ENCODE data around the gene UGT1A6.

GRCh38 chr2:233761040-233761769 is 68.5 kb downstream of the UGT1A6 start:
- TF ChIP-seq POLR2A (IDR thresholded peaks at IDR 0.05; ENCODE audit: low read depth, low read length) (no peak), RAD21 (IDR thresholded peaks at IDR 0.05; ENCODE audit: low read length) (no peak), CTCF (conservative IDR thresholded peaks at IDR 0.05; ENCODE audit: low read depth, low read length) (no peak), MAFK (IDR thresholded peaks at IDR 0.05; ENCODE audit: low read depth, low read length) (peak; percentile 91), CEBPB (IDR thresholded peaks at IDR 0.05; ENCODE audit: low read depth, low read length) (peak; percentile 22; the same call in 1 of the 2 replicates)

All from IMR-90 (cell line).